T-helper 1 cell (primary cell): Measurements from ENCODE around the gene RASD1.

Experiments
- DNase-seq, 5 donors: peaks; one replicate each; pipeline ENCODE4 v3.0.0-alpha.2; 2012 to 2020

The RASD1 gene

GRCh38 chr17:17526369-17526768 lies 30.2 kb upstream of the RASD1 start:
- no peak for DNase-seq

- no peak for DNase-seq
Measured at GRCh38 chr17:17525956-17526355, 29.8 kb upstream of the RASD1 start.

DNA sequence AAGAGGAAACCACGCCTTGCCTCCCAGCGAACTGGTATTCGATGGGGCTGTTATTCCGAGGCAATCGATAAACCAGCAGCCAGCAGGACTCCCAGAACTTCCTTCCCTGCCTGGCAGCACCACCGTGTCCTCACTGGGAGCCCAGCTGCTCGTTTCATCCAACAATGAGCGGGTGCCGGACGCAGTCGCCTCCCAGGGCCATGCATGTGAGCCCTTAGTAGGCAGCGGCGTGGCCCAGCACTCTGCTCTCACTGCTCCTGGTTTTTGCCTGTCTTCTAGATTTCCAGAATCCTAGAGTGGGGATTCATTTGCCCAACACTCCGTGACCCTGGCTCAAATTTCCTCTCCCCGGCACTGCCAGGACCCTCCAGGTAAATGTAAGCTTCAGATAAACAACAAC lies 29.1 kb upstream of the RASD1 start:
- DNase-seq, result no peak

DNA sequence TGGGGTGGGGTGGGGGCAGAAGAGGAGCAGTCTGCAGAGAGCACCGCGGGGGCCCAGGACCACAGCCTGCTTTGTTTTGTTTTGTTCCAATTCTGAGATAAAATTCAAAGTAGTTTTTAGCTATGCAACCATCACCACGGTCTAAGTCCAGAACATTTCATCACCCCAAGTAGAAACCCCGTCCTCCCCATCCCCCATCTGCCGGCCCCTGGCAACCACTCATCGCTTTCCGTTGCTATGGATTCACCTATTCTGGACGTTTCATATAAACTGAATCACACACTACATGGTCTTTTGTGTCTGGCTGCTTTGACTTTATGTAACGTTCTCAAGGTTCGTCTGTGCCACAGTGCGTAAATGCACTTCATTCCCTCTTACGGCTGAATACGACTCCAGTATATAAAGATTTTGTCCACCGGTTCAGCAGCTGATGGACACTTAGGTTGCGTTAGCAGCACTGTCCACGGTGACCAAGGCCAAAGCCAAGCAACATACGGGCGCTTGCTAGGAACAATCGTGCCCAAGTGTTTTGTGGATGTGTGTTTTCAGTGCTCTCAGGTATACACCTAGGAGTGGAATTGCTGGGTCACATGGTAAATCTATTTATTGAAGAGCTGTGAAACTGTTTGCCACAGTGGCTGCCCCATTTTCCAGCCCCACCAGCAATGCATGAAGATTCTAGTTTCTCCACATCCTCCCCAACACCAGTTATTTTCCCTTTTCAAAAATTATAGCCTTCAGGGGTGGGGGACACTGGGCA lies 27.7 kb upstream of the RASD1 start:
- DNase-seq, result no peak

GRCh38 chr17:17523001-17523730 lies 27.0 kb upstream of the RASD1 start:
- DNase-seq, result no peak

- DNase-seq, result no peak
Measured at GRCh38 chr17:17520599-17521232, 24.5 kb upstream of the RASD1 start.

DNA sequence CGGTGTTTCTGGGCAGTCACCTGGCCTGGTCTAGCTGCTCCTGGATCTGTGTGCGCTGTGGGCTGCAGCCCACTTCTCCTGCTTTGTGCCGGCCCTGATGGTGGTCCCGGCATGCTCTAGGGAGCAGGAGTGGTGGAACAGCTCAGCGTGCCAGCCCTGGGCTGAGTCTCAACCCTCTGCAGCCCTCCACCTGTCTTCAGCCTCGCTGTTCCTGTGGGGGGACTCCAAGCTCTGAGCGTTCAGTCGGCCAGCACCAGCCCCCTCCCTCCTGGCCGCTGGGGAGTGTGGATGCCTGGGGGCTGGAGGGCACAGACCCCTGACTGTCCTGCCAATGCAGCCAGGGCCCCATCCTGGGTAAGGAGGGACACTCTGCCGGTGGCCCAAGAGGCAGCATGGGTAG lies 23.7 kb upstream of the RASD1 start:
- DNase-seq, result no peak

DNA sequence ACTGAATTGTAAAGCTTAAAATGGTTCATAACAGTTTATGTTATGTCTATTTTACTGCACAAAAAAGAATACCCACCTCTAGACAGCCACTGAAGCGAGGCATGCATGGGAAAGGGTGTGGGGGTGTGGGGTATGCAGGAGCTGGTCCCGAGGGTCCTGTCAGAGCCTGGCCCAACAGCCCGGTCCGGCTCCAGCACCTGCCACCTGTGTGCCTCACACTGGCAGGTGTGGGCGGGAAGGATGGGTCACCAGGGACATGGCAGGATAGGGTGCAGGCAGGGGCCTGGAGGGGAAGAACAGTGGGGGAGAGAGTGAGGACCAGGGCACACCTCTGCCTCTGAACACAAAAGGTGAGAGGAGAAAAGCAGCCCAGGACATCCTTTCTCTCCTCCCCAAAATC lies 22.8 kb upstream of the RASD1 start:
- no peak for DNase-seq

DNA sequence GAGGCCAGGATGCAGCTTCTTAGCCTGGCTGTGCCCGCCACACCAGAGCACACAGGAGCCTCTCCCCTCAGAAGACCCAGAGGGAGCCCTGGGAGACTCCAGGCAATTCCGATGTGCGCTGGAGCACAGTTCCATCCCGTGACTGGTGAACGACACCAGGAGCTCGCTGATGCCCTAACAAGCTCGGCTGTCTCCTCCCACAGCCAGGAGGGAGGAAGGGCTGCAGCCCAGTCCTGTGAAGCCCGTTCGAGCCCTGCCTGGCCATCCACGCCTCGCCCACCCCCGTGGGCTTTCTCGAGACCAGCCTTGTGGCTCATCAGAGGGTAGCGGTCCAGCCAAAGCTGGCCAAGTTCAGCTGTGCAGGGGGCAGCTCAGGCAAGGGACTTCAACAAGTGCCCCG lies 21.8 kb upstream of the RASD1 start:
- no peak for DNase-seq

- no peak for DNase-seq
Measured at GRCh38 chr17:17516941-17517720, 20.9 kb upstream of the RASD1 start.

DNA sequence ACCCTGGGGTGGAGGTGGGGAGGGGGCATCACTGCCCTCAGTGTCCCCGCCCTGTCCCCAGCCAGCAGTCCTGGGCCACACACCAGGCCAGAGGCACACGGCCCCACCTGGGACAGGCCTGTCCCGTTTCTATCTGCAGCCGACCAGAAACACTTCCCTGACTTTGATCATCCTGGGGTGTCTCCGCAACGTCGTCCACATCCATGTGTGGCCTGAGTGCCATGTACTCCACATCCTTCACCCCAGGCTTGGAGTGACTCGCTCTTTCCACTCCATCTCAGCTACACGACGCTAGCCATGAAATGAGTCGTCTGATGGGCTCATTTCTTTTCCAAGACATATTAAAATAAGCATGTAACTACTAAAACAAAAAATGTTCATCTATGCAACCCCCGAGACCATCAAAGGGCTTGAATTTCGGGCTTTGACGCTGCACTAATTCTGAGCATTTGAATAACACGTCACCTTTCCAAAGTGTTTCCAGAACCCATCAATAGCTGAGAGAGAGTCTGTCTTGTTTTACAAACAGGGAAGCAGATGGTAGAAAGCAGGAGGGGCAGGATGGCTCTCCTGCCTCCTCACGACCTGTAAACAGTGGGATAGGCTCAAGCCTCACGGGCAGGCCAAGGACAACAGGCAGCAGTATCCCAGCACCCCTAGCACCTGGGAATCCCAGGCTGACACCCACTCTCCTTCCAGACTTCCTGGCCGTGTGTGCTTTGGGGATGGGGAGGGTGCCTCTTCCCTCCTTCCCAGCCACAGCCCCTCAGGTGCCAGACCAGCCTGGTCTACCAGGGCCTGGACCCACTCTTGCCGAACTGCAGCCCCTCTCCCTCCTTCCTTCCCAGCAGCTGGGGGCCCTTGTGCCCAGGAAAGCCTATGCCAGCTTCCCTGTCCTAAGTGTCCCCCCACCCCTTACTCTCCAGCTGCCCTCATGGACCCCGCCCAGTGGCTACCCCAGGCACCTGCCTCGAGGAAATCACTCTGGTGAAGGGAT lies 20.0 kb upstream of the RASD1 start:
- no peak for DNase-seq

DNA sequence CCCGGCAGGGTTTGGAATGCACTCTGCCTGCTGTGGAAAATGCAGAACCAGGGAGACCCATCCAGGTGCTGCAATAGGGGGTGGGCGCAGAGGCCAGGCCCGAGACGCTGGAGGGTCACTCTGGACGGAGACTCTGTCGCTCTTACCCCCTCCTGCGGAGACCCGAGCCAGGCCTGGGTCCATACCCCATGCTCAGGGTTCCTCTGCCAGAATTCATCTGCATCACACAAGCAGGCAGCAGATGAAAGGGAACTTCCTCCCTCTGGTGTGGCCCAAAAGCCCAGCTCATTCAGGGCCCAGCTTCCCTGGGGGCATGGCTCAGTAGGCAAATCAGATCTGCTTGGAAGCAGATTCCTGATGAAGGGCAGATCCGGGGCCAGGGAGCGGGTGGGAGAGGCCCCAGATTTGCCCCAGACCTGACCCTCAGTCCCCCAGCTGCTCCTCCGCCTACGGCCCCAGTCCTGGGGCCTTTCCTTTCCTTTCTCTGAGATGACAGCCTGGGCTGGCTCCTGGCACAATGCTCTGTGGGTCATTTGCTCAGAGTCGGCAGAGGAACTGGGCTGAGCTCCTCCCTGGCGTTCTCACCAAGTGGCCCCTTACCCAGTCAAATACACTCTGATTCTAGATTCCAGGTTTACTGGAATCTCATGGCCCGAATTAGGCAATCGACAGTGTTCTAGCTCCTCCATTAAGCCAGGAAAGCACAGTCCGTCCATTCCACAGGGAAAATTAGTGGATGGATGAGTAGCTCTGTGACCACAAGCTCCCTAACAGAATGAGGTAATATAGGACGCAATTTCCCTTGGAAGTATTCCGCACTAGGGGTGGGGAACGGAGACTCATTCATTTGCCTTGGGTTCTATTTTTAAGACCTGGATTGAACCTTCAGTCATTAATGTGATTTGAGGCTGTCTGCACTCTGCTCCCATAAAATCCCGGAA lies 19.1 kb upstream of the RASD1 start:
- DNase-seq, result no peak

- DNase-seq, result no peak
Measured at GRCh38 chr17:17514361-17514992, 18.3 kb upstream of the RASD1 start.

- DNase-seq, result no peak
Measured at GRCh38 chr17:17513626-17514025, 17.4 kb upstream of the RASD1 start.

DNA sequence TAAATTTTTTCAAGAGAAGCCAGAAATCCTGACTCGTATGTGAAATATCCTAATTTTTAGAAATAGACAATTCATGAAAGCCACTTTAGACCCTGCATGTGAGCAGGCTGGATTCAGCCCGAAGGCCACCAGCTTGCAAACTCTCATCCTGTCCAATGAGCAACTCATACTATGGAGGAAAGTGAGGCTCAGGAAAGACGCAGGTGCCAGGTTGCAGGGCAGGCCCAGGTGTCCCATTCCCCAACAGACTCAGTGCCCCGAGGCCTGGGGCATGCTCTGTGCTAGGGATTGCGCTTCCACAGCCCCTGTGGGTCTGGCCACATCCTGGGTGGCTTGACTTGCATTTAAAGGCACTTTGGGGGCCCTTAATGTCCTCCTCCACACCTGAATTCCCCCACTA lies 16.7 kb upstream of the RASD1 start:
- no peak for DNase-seq

DNA sequence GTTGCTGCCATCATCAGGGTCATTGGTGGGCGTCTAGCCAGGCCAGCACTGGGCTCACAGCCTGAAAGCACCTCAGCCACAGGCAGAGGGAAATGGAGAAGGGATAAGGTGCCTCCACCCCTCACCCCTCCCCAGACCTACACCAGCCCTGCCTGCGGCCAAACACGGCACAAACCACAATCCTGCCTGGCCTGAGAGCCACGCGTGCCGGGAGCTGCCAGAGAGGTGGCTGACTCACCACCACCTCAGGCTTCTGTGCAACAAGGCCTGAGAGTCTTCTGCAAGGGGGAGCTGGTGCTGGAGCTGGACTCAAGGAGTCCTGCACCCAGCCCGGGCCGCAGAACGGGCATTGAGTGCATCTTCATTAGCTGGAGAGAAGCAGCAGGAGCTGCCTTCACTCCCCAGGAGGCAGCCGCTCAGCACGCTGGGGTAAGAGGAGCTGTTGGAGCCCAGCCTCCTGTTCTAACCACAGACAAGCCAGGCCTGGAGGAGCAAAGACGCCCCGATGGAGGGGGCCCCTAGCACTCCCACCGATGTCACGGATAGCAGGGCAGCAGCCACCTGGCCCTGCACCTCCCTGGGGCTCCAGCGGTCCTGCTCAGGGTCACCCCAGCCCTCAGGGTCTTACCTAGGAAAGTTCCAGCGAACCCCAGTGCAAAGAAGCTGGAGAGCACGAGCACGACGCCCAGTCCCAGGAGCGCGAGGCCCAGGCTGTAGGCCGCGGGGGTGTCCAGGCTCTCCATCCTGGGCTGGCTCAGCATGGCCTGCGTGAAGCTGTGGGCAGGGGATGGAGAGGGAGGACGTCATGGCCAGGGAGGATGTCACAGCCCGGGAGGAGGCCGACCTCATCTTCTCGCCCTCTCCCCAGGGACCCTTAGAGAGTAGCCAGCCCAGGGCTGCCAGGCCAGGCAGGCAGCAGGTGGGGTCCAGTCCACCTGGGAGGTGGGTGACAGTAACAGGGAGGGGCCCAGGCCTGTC lies 16.0 kb upstream of the RASD1 start:
- no peak for DNase-seq

- peak in 1 of 5 donors; percentile 9 for DNase-seq
Measured at GRCh38 chr17:17511293-17511741, 15.1 kb upstream of the RASD1 start.

DNA sequence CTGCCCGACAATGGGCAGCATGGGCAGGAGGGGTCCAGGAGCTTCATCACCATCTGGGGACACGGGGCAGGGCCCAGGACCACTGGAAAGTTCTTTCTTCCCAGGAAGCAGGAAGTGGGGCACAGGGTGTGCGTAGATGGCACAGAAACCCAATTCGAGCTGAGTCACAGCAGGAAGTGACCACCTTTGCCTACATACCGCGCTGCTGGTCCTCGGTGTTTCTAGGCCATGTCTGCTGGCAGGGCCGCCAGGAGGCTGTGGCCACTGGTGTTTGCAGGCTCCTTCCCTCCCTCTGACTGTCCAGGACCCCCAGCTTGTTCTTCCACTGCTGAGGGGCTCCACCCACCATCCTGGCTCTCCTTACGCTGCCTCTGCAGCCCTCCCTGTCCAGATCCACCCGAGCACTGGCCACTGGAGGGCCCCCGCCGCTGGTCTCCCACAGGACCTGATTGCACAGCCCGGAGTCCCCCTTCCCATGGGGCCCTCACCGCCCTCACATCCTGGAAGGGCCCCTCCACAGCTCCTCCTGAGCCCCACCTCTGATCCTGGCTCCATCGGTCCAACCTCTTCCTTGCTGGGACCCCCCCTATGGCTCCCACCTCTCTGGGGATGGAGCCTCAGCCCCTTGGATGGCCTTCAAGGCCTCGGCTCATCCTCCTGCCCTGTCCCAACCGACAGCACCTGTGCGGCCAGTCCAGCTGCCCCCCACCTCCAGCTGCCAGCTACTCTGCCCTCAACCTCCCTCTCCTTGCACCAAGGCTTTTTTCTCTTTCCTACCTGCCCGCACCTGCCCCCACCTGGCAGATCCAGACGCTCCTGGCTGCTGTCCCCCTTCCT lies 14.5 kb upstream of the RASD1 start:
- DNase-seq, result peak in 1 of 5 donors; percentile 1
